HG03060 (cell line): Measurements from ENCODE around the gene MICA.
"Not testable (repeated sequence)": the region's sequence is repeated elsewhere in the genome, so short reads cannot be mapped to it uniquely, and the experiment has no call there.

Experiments
- ATAC-seq: cut with Tn5 transposase; IDR thresholded peaks from one replicate; pipeline ENCODE4 v1.9.1; 2021; ENCODE audit warnings: low read depth, moderate number of reproducible peaks; ENCODE audit not compliant: unreplicated experiment

Gene MICA

DNA sequence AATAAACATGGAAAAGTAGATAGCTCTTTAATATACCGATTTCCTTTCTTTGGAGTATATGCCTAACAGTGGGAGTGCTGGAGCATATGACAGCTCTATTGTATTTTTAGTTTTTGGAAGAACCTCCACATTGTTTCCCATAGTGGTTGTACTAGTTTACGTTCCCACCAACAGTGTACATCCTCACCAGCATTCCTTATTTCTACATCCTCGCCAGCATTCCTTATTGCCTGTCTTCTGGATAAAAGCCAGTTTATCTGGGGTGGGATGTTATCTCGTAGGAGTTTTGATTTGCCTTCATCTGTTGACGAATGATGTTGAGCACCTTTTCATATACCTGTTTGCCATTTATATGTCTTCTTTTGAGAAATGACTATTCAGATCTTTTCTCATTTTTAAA lies 2.6 kb downstream of the MICA start:
- ATAC-seq: no peak

DNA sequence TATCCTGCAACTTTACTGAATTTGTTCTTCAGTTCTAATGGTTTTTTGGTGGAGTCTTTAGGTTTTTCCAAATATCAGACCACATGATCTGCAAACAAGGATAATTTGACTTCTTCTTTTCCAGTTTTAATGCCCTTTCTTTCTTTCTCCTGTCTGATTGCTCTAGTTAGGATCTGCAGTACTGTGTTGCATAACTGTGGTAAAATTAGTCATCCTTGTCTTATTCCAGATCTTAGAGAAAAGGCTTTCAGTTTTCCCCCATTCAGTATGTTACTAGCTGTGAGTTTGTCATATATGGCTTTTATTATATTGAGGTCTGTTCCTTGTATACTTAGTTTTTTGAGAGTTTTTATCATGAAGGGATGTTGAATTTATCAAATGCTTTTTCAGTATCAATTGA lies 4.3 kb downstream of the MICA start:
- no peak for ATAC-seq

DNA sequence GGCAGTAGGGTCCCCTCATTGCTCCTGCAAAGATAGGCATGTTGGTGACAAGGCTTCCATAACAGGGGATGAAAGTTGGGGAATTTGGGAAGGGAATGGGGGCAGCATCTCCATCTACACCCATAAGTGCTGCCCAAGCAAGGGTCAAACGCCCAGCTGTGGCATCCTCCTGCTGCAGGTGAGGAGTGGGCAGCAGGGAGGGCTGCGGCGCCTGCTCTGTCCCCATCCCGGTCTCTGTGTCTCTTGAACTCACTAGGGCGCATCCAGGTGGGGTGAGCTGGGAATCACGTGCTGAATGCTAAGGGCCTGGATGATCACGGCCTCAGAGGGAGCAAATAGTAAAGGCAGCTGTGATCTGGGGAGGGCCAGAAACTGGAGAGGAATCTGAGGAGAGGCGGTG lies 9.1 kb downstream of the MICA start:
- ATAC-seq: no peak

DNA sequence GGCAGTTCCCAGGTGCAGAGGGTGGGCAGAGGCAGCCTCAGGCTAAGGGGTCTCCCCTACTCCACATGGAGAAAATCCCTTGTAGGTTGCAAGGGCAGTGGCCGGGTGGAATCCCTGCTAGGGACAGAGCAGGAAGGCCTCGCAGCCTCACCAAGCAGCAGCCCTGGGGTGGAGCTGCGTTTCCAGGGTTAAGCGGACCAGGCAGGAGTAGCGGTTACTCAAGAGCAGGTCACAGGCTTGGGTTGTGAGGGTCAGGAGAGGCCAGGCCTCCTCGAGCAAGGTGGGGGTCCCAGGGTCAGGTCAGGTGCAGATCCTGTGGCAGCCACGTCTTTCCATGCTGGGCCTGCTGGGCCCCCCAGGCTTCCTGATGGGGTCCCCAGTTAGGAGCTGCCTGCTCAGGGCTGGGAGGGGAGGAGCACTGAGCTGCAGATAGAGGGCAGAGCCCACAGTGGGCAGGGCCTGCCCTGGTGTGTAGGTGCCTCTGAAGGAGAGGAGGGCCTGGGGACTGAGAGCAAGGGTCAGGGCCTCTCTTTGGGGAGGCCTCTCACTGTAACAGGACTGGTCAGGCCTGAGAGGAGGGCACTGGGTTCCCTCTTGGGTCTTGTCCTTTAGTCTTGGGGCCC lies 10.9 kb downstream of the MICA start:
- not testable (repeated sequence) for ATAC-seq

DNA sequence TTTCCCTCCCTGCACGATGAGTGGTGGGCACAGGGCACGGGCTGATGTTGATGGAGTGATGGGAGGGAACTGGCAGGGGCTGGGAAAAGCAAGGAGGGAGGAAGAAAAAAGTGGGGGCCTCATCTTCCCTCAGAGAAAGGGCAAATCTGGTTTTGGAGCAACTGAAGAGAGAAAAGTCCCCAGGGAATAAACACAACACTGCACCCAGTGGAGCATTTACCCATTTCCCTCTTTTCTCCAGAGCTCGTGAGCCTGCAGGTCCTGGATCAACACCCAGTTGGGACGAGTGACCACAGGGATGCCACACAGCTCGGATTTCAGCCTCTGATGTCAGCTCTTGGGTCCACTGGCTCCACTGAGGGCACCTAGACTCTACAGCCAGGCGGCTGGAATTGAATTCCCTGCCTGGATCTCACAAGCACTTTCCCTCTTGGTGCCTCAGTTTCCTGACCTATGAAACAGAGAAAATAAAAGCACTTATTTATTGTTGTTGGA lies 11.4 kb downstream of the MICA start:
- no peak for ATAC-seq

DNA sequence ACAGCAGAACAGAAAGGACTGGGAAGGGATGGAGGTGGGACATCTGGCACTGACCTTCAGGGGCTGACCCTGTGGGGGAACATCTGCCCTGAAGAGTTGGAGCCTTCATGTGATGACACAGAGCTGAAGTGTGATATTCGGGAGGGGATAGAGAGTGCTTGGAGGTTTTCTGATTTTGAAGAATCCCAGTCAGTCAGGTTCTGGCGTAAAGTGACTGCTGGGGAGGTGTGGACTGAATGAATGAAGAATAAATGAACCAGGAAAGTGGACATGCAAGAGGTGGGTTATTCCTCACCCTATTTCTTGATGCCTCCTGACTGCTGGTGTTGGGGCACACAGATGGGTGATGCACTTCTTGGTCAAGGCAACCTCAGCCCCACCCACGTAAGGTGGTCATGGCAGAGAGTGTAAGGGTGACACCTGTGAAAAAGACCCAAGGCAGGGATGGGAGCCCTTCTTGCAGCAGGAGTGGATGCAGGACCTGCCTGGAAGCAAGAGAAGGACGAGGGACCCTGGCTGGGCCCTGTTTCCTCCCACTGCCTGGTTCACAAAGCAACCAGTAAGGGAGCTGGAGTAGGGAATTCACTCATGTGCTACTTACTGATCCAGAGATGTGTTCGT lies 13.1 kb downstream of the MICA start:
- no peak for ATAC-seq

DNA sequence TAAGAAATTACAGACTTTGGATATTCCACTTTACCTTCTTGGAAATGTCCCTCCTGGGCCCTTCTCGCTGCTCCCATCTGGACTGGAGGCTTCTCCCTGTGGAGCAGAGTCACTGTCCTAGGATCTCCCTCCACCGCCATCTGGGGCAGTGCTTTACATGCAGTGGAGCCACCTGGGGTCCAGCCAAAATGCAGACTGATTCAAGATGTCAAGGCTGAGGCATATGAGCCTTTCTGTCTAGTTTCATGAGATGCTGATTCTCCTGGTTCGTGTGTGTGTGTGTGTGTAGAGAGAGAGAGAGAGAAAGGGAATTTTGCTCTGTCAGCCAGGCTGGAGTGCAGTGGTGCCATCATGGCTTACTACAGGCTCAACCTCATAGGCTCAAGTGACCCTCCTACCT lies 14.9 kb downstream of the MICA start:
- ATAC-seq: no peak

DNA sequence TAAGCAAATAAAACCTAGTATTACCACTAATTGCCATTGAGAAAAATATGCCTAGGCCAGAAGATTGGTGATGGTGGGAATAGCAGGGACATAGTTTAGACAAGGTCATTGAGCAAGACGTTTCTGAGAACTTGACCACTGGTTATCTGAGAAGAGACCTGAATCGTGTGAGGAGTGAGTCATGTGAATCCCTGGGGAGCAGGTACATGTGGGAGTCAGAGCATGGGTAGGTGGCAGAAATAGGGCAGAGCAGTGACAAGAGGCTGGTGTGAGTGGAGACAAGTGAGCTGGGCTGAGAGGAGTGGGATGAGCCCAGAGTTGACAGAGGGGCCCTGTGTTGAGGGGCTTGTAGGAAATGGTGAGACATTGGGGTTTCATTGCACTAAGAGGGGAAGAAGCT lies 16.4 kb downstream of the MICA start:
- ATAC-seq: no peak

DNA sequence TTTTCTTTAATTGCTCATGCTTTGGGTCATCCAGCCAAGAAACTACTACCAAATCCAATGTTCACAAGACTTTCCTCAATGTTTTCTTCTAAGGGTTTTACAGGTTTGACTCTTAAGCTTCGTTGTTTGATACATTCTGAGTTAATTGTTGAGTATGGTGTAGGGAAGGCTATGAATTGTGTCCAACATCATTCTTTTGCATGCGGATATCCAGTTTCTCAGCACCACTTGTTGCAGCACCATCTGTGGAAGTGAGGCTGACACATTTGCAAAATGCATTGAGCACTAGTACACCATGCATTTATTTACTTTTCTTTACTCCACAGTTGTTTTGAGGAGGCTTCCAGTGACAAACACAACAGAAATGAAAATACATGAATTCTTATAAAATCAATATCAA lies 17.2 kb downstream of the MICA start:
- no peak for ATAC-seq

DNA sequence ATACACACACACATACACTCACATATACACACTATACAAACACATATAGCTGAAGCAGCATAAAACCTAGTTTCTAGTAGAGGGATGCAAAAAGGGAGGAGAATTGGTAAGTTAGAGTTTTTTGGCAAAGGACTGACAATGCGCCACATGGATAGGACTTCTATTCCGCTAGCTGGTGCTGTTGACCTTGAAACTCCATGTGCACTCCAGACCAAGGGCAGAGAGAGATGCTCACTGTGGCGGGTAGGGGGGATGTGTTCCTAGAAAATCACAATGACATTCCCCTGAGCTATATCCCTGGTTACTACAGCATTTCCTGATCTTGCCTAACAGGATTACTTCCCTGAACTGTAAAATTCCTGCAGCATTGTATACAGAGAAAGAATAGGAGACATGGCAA lies 19.2 kb downstream of the MICA start:
- no peak for ATAC-seq

DNA sequence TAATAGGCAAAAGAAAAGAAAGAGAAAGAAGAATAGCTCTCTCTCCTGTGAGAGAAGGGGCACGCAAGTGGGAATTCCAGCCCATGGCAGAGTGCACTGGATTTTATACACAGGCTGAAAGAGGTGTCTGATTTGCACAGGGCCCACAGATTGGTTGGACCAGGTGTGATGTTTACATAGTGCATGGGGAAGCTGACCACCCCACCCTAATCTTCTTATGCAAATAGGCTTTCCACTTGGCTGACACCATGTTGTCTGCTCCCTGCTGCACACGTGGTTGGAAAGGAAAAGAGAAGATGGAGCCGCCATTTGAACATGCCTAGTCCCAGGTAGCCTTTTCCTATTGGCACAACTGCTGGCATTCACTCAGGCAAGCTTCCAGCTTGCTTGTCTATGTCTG lies 20.2 kb downstream of the MICA start:
- ATAC-seq: no peak

DNA sequence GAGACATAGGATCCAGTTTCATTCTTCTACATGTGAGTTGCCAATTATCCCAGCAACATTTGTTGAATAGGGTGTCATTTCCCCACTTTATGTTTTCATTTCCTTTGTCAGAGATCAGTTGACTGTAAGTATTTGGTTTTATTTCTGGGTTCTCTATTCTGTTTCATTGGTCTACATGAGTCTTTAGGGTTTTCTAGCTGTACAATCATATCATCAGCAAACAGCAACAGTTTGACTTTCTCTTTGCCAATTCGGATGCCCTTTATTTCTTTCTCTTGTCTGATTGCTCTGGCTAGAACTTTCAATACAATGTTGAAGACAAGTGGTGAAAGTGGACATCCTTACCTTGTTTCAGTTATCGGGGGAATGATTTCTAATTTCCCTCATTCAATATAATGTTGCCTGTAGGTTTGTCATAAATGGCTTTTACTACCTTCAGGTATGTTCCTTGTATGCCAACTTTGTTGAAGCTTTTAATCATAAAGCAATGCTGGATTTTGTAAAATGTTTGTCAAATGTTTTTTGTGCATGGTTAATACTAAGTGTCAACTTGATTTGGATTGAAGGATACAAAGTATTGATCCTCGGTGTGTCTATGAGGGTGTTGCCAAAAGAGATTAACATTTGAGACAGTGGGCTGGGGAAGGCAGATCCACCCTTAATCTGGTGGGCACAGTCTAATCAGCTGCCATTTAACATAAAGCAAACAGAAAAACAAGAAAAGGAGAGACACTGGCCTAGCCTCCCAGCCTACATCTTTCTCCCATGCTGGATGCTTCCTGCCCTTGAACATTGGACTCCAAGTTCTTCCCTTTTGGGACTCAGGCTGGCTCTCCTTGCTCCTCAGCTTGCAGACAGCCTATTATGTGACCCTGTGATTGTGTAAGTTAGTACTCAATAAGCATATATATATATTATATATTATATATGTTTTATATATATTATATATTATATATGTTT lies 23.3 kb downstream of the MICA start:
- ATAC-seq: no peak

DNA sequence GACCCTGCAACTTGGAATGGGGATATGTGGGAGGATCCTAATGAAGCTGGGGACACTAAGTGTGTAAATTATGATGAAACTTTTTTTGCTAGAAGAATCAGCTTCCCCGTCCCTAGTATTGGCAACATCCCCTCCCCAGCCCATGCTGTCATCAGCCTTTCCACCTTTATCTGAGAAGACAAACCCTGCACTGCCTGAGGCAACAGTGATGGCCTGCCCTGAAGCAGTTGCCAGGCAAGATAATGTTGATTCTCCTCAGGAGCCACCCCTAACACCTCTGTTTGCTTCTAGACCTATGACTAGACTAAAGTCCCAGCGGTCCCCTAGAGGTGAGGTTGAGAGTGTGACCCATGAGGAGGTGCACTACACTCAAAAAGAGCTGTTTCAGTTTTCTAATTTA lies 27.1 kb downstream of the MICA start:
- no peak for ATAC-seq

DNA sequence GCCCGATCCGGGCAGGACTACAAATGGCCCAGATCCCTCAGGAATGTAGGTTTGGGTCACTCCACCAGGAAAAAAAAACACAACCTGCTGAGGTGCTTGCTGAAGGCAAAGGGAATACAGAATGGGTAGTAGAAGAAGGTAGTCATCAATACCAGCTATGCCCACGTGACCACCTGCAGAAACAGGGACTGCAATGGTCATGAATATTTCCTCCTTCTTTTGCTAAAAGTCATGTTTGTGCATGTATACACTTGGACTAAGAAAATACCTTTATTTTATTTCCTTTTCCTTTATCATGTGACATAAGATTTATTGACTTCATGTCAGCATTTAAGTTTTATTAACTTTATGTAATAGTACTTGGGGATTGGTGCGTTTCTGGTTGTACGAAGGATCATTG lies 31.7 kb downstream of the MICA start:
- not testable (repeated sequence) for ATAC-seq

DNA sequence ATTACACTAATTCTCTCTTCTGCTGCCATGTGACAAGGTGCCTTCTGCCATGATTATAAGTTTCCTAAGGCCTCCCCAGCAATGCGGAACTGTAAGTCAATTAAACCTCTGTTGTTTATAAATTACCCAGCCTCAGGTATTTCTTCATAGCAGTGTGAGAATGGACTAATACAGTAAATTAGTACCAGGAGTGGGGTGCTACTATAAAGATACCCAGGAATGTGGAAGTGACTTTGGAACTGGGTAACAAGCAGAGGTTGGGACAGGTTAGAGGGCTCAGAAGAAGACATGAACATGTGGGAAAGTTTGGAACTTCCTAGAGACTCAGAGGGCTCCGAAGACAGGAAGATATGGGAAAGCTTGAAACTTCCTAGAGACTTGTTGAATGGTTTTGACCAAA lies 34.8 kb downstream of the MICA start:
- no peak for ATAC-seq

DNA sequence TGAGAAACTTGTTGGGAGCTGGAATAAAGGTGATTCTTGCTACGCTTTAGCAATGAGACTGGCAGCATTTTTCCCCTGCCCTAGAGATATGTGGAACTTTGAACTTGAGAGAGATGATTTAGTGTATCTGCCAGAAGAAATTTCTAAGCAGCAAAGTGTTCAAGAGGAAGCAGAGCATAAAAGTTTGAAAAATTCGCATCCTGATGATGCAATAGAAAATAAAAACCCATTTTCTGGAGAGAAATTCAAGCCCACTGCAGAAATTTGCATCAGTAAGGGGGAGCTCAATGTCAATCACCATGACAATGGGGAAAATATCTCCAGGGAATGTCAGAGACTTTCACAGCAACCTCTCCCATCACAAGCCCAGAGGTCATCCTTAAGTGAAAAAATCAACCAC lies 35.3 kb downstream of the MICA start:
- no peak for ATAC-seq

DNA sequence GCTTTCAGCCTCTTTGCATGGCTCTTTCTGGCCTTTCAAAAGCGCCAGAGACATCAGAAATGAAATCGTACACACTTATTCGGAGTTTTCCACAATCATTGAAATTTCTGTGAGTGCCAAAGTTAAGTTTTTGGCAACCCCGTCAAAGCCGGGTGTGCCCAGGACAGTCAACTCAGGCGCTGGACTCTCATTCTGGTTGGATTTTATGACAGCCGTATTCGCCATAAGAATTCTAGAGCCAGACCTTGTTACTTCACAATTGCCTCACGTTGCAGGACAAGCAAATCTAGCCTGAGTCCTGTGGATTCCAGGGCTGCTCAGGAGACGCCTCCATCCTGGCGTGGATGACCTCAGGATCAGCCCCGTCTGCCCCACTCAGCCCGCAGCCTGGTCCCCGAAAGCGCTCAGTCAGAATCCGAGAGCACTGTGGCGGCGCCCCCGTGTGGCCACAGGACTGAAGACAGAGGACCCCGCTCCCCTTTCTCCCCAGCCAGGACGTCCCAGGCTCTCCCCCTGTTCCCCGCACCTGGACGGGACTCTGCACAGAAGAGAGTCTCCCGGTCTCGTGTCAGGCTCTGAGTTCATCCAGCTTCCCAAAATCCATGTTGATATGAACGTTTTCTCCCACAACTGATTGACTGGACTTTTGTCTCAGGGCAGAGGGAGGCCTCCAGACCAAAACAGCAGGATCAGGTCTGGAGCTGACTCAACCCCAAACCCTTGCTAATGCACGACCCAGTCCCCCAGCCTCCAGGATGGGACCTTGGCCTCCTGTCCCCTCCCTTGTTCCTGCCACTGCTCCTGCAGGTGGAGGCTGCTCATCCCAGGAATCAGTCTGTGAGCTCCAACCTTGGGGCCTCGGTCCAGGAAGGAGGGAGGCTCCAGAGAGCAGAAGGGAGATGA lies 38.2 kb downstream of the MICA start:
- no peak for ATAC-seq

DNA sequence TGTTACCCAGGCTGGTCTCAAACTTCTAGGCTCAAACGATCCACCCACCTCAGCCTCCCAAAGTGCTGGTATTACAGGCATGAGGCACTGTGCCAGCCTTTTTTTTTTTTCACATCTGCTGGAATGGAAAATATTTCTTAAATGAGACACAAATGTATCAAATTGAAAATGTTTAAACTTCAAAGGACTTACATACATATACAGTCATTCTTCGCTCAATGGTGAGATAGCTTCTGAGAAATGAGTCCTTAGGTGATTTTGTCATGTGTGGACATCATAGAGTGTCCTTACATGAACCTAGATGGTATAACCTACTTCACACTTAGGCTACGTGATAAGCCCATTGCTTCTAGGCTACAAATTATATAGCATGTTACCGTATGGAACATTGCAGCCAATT lies 43.1 kb downstream of the MICA start:
- no peak for ATAC-seq

DNA sequence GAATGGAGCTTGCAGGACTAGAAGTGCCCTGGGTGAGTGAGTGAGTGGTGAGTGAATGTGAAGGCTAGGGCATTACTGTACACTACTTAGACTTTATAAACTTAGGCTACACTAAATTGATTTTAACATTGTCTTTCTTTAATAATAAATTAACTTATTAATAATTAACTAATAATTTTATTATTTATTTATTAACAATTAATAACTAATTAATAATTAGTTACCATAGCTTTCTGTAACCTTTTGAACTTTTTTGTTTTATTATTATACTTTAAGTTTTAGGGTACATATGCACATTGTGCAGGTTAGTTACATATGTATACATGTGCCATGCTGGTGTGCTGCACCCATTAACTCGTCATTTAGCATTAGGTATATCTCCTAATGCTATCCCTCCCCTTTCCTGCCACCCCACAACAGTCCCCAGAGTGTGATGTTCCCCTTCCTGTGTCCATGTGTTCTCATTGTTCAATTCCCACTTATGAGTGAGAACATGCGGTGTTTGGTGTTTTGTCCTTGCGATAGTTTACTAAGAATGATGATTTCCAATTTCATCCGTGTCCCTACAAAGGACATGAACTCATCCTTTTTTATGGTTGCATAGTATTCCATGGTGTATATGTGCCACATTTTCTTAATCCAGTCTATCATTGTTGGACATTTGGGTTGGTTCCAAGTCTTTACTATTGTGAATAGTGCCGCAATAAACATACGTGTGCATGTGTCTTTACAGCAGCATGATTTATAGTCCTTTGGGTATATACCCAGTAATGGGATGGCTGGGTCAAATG lies 43.8 kb downstream of the MICA start:
- not testable (repeated sequence) for ATAC-seq

DNA sequence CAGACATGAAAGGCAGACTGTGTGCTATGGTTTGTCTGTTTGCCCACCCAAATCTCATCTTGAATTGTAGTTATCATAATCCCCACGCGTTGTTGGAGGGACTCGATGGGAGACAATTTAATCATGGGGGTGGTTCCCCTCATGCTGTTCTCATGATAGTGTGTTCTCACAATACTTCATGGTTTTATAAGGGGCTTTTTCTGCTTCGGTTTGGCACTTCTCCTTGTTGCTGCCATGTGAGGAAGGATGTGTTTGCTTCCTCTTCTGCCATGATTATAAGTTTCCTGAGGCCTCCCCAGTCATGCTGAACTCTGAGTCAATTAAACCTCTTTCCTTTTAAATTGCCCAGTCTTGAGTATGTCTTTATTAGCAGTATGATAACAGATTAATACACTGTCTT lies 47.4 kb downstream of the MICA start:
- no peak for ATAC-seq
